ENCODE results near the gene ZDHHC23.

ZDHHC23 gene

DNA sequence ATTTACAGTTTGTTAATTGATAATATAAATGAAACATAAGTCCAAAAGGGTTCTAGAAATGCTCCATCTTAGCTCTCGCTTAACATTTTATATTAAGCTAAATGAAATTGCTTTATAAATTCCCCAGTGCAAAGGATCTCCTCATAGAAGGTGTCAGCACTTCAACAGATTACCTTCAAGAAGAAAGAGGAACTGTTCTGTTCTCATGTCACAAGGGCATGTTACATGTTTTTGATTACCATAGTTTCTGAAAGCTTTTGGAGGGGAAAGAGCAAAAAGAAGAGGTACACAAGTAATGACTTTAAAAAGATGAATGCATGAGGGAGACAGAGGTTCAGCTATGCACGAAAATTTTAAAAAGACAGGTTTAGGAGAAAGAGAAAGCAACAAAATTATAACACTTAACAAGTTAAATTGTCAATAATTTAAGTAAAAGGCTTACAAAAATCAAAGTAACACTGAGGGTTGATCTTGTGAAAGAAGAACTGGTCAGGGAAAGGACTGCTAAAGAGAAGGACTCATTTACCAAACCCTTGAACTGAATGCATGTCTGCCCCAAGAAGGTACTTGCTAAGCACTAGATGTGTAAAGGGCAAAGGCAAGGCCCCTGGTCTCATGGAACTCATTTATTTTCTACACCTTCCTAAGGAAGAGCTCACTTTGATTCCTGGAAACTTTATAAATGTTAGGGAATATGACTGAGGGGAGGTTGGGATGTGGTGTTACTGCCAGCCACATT is 63.4 kb downstream of the ZDHHC23 start:
- no peak for DNase-seq

Data from stimulated activated CD4-positive, alpha-beta T cell treated with anti-CD3 and anti-CD28 coated beads, Interleukin-12 subunit alpha, Interleukin-12 subunit beta, amount 100 ng/mL, for 4 hours (primary cell).